Renal cortex interstitium (tissue), 11 donors: Measurements from ENCODE around the gene SYCP2. TPM values are rescaled to one million over a fixed set of nuclear protein-coding genes. Genes with fewer than 3 reads are reported as not detected.
A peak's percentile ranks its signal among the peaks of the same experiment; 100 is the strongest.

Experiments used
- DNase-seq, 11 donors: peaks; one replicate each; pipeline ENCODE4 v3.0.0-alpha.2; 2013; ENCODE audit warnings: low read depth in 9 of 11, low spot score in 4 of 11; ENCODE audit errors: extremely low read depth in 1 of 11
- polyA plus RNA-seq, 3 donors: library from polyadenylated mRNA; unstranded; fragments of 120-200 nt; gene quantifications; one replicate each; pipeline ENCODE4 v1.2.1, GENCODE V29; 2013; ENCODE audit not compliant: insufficient read length in 3 of 3

Gene SYCP2
- polyA plus RNA-seq, 3 donors = 6.1 to 10.5 (median 8.0) TPM

GRCh38 chr20:59948828-59949720 is 15.6 kb upstream of the SYCP2 start:
- peak in 8 of 11 donors; percentile 29 to 62 (median 42) for DNase-seq

DNA sequence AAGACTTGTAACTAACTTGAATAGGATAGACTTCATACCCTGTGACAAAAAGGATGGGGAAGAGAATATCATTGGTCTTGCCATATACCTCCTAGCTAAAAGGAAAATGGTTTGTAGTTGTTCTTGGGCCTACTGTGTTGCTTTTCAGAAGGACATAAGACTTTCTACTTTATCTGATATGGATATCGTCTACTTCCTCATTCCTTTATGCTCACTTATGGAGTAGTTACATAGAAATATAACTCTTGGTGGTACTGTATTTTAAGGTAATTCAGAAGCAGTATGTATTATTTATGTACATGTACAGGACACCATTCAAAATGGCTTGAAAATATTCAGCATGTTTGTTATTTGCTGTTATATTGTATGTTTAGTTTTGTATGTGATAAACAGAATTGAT is 14.8 kb upstream of the SYCP2 start:
- no peak for DNase-seq

DNA sequence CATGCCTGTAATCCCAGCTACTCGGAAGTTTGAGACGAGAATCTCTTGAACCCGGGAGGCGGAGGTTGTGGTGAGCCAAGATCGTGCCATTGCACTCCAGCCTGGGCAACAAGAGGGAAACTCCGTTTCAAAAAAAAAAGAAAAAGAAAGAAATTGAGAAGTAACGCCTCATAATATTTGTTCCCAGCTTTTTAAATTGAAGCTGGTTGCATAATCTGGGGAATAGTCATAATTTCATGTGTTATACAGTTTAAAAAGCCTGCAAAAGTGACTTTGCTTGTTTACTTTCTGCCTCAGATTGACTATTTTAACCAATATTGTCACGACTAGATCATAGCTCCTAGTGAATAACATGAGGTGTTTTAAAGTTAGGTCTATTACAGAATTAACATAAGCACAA is 13.9 kb upstream of the SYCP2 start:
- DNase-seq = no peak

- no peak for DNase-seq
Measured at GRCh38 chr20:59945731-59946130, 12.3 kb upstream of the SYCP2 start.

DNA sequence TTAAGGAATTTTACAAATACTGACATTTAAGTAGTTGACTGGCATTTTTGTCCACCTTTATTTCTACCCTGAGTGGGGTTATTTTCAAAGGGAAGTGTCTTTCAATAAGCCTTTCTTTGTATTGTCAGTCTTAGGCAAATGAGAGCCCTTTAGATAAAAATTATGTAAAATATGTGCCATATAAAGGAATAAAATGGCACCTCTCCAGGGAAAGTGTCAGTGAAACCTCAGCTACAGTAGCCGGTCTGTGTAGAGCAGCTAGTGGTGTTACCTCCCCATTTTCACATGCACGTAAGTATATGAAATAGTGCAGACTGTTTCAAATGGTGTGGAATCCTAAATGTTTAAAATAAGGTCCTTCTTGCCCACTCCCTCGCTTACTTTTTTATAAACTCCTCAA is 11.7 kb upstream of the SYCP2 start:
- DNase-seq = no peak

GRCh38 chr20:59944726-59945125 is 11.3 kb upstream of the SYCP2 start:
- DNase-seq = no peak

- DNase-seq = no peak
Measured at GRCh38 chr20:59942245-59942644, 8.8 kb upstream of the SYCP2 start.

DNA sequence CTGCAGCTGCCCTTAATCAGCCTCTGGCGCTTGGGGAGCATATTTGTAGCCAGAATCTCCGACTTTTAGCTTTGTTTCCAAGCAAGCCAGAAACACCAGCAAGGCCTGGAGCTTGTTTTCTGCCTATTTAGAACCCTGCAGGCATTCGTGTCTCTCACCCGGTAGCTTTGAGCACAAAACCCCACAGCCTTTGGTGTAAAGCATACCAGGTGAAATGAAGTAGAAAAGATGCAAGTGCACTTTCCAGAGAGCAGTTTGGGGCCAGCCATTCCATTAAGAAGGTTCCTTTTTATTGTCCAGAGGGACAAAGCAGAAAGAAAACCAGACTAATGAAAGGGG is 7.5 kb upstream of the SYCP2 start:
- no peak for DNase-seq

GRCh38 chr20:59940129-59940955 is 6.9 kb upstream of the SYCP2 start, which contains the start of the genes FAM217B and PPP1R3D:
Gene FAM217B (plus strand): TSS chr20:59940389. CDS start chr20:59943944, 3,555 bp downstream.
Gene PPP1R3D (minus strand): TSS chr20:59940305. CDS start chr20:59939931, 374 bp downstream.
- DNase-seq = peak; percentile 86 to 96 (median 94)

- peak in 2 of 11 donors; percentile 16 to 17 for DNase-seq
Measured at GRCh38 chr20:59939879-59940128, 6.4 kb upstream of the SYCP2 start.

GRCh38 chr20:59939052-59939878 is 5.8 kb upstream of the SYCP2 start:
- DNase-seq = peak in 3 of 11 donors; percentile 19 to 35 (median 30)

DNA sequence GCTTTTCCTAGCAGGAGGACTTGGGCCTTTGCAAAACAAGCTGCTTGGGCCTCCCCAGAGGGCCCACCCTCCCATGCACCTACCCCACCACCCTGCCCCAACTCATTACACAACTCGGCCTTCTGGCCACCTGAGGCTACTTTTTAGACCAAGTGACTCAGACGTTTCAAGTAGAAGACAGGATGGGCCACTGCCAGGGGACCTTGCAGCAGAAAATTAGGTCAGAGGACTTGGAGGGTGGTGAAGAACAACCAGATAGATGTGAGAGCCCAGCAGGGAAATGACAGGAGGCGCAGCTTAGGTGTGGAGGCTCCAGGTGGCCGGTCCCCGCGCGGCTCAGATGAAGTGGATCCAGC is 5.2 kb upstream of the SYCP2 start:
- DNase-seq = no peak

GRCh38 chr20:59938221-59938620 is 4.8 kb upstream of the SYCP2 start:
- no peak for DNase-seq

GRCh38 chr20:59937150-59937549 is 3.7 kb upstream of the SYCP2 start:
- no peak for DNase-seq

- no peak for DNase-seq
Measured at GRCh38 chr20:59936409-59936808, 3.0 kb upstream of the SYCP2 start.

DNA sequence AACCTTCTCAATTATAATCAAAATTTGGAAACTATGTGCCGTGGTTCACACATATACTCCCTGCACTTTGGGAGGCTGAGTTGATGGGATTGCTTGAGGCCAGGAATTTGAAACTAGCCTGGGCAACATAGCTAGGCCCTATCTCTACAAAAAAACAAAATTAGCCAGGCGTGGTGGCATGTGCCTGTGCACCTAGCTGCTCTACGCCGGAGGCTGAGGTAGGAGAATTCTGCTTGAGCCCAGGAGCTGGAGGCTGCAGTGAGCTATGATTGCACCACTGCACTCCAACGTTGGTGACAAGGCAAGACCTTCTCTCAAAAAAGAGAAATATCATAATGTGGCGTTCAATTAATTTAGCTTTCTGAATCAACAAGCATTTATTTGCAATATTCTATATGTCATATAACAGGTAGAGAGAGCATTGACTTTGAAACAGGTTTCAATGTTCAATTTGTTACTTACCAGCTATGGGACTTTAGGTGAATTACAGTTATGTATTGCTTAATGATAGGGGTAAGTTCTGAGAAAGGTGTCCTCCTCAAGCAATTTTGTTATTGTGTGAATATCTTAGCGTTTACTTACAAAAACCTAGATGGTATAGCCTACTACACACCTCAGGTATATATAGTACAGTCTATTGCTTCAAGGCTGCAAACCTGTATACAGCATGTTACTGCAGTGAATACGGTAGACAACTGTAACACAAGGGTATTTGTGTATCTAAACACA is 2.2 kb upstream of the SYCP2 start:
- no peak for DNase-seq

- peak in 10 of 11 donors; percentile 42 to 77 (median 68) for DNase-seq
Measured at GRCh38 chr20:59933849-59934585, 580 bp upstream of the SYCP2 start.

GRCh38 chr20:59932616-59933295 is 681 bp downstream of the SYCP2 start:
- DNase-seq = no peak
